HG02973 (cell line): ENCODE results near the gene SLC7A4.

Experiments
- ATAC-seq: cut with Tn5 transposase; IDR thresholded peaks from one replicate; pipeline ENCODE4 v1.9.1; 2021; ENCODE audit warnings: moderate library complexity; ENCODE audit not compliant: unreplicated experiment

Gene SLC7A4

DNA sequence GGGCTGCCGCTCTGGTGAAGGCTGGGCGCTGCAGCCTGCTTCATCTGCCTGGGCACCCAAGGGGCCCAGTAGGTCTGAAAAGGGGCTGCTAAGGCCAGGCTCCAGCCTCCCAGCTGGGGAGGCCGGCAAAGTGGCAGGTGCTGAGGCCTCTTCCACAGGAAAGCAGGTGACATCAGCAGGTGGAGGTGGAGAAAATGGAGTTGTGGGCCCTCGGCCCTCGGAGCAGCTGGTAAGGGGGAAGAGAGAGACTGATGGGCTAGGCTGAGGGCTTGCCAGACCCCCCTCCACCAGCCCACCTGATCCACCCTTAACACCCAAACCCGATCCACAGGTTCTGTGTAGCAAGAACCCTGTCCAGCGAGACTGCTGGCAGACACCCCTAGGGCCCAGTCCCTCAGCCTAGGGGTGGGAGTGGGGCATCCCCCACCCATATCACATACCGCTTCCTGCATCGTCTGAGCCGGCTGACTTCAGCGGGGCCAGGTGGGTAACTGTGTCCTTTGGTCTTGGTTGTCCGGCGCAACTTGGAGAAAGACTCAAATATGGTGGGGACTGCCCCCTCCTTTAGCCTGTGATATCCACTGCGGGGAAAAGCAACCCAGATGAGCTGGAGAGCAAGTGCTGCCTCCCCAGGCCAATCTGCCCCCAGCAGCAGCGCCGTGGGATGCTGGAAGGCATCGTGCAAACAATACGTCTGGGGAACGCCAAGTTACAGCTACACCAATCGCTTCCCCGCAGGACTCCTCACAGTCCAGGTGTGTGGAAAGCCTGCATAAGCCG, 32.0 kb downstream of the SLC7A4 start:
- ATAC-seq, result no peak

DNA sequence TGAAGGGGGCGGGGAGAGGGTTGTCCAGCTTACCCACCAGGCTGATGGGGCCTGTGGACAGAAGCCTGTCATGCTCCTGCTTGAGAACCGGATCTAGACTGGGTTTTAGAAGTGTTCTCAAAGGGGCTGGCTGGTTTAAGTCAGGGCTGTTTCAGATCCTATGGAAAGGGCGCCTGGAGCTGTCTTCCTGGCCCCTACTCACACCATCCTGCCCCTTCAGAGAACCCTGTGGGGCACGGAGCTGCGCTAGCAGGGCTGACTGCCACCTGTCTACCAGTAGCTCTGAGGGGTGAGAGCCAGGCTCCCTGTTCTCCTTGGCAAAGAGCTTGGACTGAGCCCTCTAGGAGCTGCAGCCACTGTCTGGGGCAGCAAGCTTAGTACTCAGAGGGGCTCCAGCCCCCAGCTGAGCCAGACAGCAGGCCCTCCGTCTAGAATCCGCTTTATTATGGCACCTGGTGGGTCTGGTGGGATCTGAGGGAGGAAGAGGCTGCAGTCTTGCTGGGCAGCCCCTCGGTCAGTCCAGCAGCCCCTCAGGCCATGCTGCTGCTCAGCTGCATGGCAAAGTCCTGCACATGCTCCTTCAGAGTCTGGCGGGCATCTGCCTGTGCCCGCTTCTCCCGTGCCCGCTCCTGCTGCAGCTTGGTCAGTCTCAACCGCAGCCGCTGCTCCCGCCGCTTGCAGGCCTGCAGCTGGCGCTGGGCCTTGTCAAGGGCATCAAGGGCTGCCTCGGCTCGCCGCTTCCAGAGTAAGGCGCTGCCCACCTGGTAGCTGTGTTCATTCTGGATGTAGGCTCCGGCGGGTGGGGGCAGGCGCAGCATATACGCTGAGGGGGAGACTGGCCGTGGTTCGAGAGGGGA, 32.8 kb downstream of the SLC7A4 start:
- ATAC-seq, result no peak

DNA sequence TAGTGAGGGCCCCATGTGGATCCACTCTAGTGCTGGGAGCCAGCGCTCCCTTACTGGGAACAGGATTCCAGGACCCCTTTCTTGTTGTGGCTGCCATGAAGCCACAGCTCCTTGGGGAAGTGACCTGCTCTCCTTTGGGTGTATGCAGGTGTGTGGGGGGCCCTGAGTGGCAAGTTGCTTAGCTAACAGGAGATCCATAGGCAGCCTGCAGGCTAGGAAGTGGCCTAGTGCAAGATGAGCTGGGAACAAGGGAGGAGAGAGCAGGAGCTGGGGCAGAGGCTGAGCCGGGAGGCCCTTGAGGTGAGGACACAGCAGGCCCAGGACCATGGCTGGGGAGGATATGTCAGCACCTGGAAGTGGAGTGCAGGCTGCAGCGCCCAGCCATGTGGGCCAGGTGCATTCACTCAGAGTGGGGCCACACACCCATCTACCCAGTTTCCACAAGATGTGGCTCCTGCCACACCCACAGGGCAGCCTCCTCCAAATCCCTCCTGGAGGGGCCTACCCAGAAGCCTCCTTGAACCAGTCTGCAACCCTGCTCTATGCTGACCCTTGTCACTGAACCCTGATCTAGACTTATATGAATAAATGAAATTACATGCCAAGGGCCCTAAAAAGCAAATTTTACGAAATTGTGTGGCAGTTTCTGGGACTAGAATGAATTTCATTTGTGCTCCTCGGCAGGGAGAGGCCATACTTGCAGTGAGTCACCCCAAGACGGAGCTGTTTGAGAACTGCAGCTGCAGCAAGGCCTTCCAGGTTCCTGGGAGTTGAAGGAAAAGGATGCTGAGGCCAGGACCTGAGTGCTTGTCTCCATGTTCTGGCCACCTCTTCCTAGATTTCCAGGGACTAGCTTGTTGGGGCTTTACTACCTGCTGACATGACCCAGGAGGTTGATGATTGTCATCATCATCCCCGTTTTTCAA, 33.7 kb downstream of the SLC7A4 start:
- no peak for ATAC-seq

DNA sequence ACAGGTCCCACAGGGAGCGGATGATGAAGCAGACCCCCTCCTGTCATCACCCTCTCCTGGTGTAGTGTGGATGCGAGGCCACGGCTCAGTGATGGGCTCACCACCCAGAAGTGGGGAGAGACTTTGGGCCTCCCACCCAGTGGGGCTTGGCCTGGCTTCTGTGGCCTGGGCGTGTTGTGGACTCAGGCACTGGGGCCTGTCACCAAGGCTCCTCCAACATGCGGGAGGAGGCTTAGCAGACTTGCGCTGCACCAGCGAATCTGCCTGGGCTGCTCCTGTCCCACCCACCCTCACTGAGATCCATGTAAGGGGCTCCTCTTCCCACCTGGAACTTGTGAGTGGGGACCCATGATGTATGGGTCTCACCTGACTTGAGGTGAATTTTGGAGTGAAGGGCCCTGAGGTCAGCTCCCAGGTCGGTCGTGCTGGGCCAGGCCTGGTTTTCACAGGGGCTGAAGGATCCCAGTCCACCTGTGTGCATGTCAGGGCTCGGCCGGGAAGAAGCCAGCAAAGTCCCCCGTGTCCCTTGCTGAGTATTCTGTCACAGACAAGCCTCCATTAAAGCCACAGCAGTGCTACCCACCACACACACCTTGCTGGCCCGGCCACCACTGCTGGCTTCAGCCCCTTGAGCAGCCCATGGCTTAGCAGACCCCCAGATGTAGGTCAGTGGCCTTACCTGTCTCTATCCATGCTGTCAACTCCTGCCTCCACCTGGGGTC, 34.7 kb downstream of the SLC7A4 start:
- ATAC-seq, result no peak

DNA sequence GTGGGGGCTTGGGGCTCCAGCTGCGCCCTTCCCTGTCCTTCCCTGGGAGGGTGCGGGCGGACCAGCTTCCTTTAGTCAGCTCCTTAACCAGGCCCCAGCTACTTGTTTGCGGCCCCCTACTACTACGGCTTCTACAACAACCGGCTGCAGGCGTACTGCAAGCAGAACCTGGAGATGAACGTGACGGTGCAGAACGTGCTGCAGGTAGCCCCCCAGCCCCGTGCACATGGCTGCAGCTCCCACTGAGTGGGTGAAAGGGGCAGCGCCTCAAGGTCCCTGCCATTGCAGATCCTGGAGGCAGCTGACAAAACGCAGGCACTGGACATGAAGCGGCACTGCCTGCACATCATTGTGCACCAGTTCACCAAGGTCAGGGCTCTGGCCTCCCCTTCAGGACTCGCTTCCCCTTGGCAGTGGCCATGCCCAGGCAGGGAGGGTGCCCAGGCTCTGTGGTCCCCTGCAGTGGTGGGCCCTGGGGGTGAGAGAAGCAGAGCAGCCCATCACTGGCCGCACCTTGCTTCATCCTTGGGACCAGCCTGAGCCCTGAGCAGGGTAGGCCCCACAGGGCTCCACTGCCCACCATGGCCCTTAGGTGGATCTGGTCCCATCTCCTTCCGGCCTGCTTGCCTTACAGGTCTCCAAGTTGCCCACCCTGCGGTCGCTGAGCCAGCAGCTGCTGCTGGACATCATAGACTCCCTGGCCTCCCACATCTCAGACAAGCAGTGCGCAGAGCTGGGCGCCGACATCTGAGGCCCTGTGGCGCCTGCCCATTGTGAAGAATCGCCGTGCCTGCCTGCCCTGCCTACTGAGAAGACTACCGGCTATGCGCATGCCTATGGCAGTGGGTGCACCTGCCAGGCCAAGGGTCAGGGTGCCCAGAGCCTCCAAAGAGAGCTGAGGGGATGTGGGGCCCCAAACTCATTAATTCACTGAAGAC, 35.5 kb downstream of the SLC7A4 start:
- ATAC-seq, result no peak

DNA sequence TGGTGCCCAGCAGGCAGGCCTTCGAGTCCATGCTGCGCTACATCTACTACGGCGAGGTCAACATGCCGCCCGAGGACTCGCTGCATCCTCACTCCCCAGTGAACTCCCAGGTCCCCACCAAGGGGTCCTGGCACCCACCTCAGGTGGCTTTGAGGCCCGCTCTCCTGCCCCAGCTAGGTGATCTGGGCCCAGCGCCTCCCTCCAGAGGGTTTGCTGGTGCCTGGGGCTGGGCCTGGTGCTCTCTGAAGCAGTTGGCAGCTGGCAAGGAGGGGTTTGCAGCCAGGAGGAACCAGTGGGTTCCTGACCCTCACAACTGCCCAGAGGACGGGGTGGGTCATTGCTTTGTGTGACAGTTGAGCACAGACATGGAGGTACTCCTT, 36.3 kb downstream of the SLC7A4 start:
- ATAC-seq, result no peak

DNA sequence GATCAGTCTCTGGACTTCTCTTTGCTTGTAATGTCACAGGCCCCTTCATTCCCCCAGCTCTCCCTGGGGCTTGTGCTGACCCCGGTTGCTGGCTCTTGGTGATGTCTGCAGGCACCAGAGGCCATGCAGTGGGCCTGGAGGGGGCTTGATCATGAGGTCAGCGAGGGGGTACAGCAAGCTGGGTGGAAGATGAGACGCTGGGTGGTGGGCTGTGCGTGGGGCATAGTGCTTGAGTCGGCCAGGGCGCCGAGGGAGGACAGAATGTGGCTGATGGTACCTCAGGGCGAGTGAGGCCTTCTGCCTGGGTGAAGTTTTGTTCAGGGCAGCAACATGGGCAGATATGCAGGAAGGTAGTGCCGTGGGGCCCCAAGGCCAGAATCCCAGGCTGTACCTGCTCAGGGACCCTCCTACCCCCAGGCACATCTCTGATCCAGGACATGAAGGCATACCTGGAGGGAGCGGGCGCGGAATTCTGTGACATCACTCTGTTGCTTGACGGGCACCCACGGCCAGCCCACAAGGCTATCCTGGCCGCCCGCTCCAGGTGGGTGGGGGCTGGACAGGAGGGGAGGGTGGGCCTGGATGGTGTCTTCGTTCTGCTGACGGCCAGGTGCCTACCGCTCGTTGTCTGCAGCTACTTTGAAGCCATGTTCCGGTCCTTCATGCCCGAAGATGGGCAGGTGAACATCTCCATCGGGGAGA, 36.9 kb downstream of the SLC7A4 start:
- ATAC-seq, result no peak

DNA sequence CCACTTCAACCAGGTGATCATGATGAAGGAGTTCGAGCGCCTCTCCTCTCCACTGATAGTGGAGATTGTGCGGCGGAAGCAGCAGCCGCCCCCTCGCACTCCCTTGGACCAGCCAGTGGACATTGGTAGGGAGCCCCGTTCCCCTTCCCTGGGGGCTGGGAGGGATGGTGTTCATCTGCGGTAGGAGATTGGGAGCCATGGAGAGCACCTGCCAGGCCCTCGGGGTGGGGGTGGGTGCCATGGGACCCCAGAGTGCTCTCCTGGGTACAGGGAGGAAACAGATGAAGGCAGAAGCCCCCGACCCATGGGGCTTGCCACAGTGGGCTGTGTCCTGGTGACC, 37.5 kb downstream of the SLC7A4 start:
- ATAC-seq, result no peak

DNA sequence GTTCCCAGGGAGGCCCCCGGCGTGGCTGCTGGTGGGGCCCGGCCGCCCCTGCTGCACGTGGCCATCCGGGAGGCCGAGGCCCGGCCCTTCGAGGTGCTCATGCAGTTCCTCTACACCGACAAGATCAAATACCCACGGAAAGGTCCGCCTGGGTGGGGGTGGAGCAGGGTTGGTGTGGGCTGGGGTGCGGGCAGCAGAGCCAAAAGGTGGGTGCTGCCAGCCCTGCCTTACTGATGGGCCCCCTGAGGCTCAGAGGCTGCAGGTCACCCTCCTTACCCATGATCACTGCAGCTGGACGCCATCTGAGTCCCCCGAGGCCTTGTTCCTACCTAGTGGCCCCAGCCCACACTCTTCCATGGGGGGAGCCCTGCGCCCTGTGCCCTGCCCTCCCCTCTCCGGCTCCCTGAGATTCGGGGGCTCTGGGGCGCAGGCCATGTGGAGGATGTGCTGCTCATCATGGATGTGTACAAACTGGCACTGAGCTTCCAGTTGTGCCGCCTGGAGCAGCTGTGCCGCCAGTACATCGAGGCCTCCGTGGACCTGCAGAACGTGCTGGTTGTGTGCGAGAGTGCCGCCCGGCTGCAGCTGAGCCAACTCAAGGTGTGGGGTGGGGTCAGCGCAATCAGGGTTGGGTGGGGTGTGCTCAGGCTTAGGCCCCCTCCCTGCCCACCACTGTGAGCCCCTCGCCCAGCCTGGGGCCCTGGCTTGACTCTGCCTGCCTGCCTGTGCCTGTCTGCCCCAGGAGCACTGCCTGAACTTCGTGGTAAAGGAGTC, 38.0 kb downstream of the SLC7A4 start:
- ATAC-seq, result no peak

DNA sequence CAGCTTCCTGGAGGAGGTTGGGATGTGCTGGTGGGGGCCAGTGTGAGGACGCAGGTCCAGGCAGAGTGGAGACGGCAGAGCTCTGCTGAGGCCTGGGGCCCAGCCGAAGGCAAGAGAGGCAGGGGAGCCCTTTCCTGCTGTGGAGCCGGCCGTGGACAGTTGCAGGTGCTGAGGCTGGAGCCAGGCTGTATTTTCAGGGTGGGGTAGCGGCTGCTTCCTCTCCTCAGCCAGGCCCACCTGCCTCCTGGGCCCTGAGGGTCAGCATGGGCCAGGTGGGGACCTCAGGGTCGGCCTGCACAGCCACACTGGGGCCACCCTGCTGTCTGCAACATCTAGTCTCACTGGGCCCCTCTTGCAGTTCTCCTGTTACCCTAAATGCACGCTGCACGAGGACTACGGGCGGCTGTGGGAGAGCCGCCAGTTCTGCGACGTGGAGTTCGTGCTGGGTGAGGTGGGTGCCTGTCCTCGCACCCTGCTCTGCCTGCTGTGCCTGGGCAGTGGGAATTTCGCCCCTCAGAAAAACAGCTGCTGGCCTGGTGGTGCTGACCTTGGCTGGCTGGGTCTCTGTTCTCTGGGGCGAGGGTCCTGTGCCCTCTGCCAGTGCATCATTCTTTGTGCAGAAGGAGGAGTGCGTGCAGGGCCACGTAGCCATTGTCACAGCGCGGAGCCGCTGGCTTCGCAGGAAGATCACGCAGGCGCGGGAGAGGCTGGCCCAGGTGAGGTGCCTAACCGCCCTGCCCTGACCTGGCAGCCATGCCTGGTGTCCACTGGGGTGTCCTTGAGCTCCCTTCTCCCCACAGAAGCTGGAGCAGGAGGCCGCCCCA, 38.8 kb downstream of the SLC7A4 start:
- no peak for ATAC-seq

DNA sequence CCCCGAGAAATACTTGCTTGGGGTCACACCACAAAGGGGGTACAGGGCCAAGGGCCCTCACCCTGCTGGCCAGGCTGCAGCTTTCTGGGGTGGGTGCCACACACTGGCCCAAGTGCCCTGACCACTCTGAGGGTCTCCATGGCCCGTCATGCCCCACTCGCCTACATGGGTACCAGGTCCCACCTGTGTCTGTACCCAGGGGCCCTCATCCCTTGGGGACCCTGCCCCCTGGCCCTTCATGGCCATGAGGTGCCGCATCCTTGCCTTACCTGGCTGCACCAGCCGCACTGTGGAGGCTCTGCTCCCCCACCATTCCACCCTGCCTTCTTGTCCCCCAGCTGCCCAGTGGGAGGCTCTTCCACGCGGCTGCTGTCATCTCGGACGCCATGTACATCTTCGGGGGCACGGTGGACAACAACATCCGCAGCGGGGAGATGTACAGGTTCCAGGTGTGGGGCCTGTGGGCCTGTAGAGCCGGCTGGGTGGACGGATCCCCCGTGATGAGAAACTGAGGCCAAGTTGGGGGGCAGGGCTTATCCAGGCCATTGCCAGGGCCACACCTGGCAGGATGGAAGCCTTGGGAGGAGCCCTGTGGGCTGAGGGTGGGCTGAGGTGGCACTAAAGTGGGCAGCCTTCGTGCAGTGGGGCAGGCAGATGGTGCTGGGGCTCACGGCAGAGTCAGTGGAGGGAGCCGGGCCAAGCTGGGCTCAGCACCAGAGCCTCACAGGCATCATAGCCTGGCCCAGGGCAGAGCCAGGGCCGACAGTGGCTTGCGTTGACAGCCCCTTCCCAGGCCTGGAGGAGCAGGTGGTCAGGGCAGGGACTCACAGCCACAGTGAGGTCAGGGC, 39.7 kb downstream of the SLC7A4 start:
- no peak for ATAC-seq

DNA sequence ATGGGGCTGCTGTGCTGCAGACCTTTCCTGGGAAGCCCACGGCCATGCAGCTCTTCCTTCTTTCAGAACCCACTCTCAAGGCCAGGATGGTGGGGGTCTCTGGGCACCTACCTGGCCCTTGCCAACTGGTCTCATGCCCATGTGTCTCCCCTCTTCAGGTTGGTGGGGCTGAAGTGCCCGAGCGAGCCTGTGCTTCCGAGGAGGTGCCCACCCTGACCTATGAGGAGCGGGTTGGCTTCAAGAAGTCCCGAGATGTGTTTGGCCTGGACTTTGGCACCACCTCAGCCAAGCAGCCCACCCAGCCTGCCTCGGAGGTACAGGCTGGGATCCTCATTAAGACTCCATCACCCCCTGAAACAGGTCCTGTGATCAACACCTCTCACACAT, 40.3 kb downstream of the SLC7A4 start:
- ATAC-seq, result no peak

DNA sequence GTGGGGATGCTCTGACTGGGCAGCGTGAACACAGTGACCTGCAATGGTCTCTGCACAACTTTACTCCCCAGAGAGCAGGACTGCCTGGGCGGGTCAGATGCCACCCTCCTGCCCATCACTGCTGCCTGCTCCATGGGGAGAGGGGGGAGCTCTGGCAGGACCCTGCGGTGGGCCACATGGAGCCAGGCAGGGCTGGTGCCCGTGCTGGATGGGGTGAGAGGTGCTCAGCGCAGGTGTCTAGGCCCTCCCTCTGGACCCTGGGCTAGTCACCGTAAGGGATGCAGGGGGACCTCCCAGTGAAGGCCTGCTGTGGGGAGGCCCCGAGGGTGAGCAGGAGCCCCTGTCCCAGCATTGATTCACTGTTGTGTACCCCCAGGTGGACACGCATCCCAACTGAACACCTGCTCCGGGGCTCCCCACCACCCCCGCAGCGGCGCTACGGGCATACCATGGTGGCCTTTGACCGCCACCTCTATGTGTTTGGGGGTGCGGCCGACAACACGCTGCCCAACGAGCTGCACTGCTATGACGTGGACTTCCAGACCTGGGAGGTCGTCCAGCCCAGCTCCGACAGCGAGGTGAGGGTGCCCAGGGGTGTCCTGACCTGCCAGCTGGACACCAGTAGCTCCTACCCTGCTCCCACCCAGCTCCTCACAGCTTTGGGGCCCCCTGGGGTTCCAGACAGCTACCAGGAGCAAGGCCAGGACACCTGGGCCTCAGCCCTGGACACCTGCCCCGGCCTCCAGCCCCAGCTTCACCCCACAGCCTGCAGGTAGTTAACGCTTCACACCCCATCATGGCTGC, 40.9 kb downstream of the SLC7A4 start:
- no peak for ATAC-seq

DNA sequence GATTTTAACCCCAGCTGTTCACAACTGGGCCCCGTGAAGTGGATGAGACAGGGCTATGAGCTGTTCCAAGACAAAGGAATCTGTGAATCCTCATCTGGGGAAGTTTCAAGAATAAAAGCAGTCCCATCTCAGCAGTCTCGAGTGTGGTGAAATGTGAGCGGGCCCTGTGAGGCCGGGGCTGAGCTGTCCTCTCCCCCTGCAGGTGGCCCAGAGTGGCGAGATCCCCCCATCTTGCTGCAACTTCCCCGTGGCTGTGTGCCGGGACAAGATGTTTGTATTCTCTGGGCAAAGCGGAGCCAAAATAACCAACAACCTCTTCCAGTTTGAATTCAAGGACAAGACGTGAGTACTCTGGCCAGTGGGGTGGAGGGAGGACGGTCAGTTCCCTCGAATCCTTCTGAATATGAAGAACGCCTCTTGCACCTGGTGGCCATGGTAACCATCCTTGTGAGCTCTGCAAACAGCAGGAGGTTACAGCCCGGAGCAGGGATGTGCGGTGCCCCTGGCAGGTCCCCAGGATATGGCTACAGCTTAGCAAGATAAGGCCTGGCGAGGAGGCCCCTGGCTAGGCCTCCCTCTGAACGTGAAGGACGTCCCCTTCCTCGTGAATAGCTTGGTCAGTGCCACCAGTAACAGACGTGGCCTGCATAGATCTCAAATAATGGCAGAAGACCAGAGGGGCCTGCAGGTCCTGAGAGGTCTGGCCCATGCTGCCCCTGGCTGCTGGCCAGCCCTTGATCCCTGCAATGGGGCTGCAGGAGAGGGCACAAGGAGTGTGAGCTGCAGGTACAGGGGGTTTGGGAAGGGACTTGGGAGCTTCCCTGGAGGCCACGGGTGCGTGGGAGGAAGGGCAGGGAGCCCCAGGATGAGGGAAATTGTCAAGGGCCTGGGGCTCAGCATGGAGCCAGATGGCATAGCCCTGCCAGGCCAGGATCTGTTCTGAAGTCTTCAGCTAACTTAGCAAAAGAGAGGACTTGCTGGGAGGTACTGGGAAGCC, 41.9 kb downstream of the SLC7A4 start:
- no peak for ATAC-seq
